GM21576 (cell line): ENCODE measurements around the gene HBS1L.

ENCODE experiments used
- ATAC-seq: cut with Tn5 transposase; IDR thresholded peaks from one replicate; pipeline ENCODE4 v1.9.1; 2021; ENCODE audit warnings: mild to moderate bottlenecking, moderate library complexity; ENCODE audit not compliant: unreplicated experiment

Gene HBS1L

DNA sequence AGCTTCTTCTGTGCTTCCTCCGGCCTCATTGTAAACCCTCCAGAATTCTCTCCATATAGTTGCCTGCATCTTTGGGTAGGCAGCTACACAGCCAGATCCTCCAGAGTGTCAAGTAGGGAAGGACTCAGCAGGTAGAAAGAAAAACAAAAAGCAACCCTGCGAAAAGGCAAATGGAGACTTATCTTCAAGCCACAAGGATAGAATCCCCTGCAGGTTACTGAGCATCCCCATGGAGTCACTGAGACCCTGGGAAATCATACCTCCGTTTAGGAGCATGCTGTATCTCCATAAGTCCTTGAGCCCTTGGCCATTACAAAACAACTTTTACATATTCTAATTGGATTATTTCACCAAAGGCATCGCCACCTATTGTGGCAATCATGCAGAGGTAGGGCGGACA is 133.3 kb downstream of the HBS1L start:
- ATAC-seq, result no peak

DNA sequence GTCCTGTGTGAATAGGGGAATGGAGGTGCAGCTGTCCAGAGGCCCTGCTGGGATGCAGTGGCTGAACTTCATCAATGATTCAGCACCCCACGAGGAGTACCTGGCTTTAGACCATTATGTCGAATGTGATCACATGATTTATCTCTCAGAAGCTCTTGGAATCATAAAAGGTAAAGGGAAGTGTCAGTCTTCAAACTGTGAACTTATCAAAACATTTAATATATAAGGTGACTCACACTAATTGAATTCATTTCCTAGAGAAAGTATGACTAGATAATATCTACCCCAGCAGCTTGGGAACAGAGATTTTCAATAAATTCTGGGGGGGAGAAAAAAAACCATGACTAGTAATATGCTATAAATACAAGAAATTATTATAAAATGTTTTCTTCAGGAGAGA is 134.2 kb downstream of the HBS1L start:
- no peak for ATAC-seq

DNA sequence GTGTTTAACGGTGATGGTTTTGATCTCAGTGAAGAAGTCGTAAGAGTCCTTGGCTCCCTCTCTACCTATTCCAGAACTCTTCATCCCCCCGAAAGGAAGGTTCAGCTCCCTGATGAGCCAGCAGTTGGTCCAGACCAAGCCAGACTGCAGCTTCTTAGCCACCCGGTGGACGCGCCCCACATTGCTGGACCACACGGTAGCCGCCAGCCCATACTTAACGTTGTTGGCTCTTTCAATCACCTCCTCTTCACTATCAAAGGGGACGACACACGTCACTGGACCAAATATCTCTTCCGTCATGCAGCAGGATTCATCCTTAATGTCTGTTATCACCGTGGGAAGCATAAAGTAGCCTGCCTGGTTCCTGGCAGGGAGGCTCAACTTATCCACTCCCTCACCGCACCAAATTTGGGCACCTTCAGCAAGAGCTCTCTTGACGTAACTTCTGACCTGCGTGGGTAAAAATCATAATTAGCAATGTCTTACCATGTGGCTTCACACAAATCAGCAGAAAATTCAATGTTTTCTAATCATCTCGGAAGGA is 136.1 kb downstream of the HBS1L start:
- no peak for ATAC-seq

DNA sequence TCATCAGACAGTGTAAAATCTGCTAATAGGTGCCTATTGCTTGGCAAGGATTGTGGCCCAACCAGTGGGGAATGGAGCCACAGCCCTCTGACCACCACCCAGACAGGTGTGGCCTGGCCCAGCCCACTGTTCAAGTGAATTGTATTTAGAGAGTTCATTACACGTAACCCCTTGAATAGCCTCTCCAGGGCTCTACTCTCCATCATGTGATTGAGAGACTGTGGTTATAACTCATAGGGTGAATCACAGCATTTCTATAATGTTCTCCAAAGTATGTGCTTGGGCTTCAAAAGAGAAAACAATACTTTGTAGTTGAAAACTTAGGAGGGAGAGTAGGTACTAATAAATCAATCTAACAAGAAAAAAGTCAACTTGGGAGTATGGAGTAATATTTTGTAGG is 143.1 kb downstream of the HBS1L start:
- no peak for ATAC-seq

DNA sequence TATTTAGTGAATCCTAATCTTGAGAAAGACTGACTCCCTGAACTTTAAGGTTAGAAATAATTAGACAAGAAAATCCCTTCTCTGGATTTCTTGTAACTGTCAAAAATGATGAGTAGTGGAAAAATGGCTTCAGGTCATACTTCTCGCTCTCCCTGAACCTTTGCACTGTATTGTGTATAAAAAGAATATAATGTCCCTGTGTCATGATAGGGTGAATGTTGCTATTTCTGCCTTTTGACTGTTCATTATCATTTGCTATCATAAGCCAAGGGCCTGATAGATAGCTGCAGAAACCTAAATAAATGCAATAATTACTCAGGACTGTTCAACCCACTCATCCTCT is 144.1 kb downstream of the HBS1L start:
- no peak for ATAC-seq
